Body of pancreas (tissue), 4 donors: ENCODE measurements around the gene CD33. TPM values are rescaled to one million over a fixed set of nuclear protein-coding genes. Genes with fewer than 3 reads are reported as not detected.

Source experiments
- ATAC-seq: fragments of 150-250 bp; one replicate; pipeline ENCODE4 v1.9.1; 2016
- DNase-seq, 4 donors: peaks; one replicate each; pipeline ENCODE4 v3.0.0-alpha.2; 2019
- H3K27ac ChIP-seq, 4 donors: fragments of 200-600 bp; sonication (generic); 1 replicate in 3 of 4; 2 replicates in 1 of 4; pipeline versions ENCODE4 v1.5.1 to v1.6.1; 2016 to 2019; ENCODE audit warnings: mild to moderate bottlenecking in 1 of 4, mixed read lengths in 1 of 4, moderate library complexity in 1 of 4
- H3K27me3 ChIP-seq, 2 donors: fragments of 200-600 bp; sonication (generic); one replicate each; pipeline ENCODE4 v1.6.0; 2016; ENCODE audit warnings: mild to moderate bottlenecking in 1 of 2
- H3K36me3 ChIP-seq, 2 donors: fragments of 200-600 bp; sonication (generic); replicated peaks in 1 of 2; 2 replicates each; pipeline ENCODE4 v1.5.1; 2016; ENCODE audit warnings: low read depth in 2 of 2; ENCODE audit not compliant: insufficient read depth in 1 of 2
- H3K4me1 ChIP-seq: fragments of 200-600 bp; sonication (generic); one replicate; pipeline ENCODE4 v1.6.0; 2016
- H3K4me3 ChIP-seq, 2 donors: fragments of 200-600 bp; sonication (generic); 1 replicate in 1 of 2; 2 replicates in 1 of 2; pipeline ENCODE4 v1.5.1; 2016 to 2019
- H3K9me3 ChIP-seq, 3 donors: fragments of 200-600 bp; sonication (generic); 1 replicate in 2 of 3; 2 replicates in 1 of 3; pipeline ENCODE4 v1.5.1; 2016
- CTCF ChIP-seq, 7 experiments: fragments of 450-650 bp in 4 of 7; fragments of 200-600 bp in 3 of 7; sonication (generic) in 3 of 7; IDR thresholded peaks; one replicate each; pipeline ENCODE4 v1.5.1; 2016 to 2019; ENCODE audit warnings: antibody characterized with exemption in 7 of 7
- POLR2A ChIP-seq, 3 donors: fragments of 450-650 bp; IDR thresholded peaks; one replicate each; pipeline ENCODE4 v1.6.1; 2016; ENCODE audit warnings: antibody characterized with exemption in 3 of 3, mild to moderate bottlenecking in 2 of 3
- WGBS, 2 donors: methylation state at CpG; one replicate each; pipeline ENCODE4 v1.1.5; 2017; 5-methylcytosine and 5-hydroxymethylcytosine counted together
- intact Hi-C: fragments of 100-400 bp; cut with DNase I; formaldehyde crosslinking; loops from one replicate; pipeline ENCODE4 v1.15.1; 2023
- total RNA-seq, 2 donors: library from RNA; depleted of rRNA; stranded (reverse); fragments of >200 nt; gene quantifications; one replicate each; pipeline ENCODE4 v1.1.0, GENCODE V29; 2016

Gene CD33
- total RNA-seq, 2 donors from 2014 or later = 1.3 TPM

GRCh38 chr19:51258165-51259160, 33.6 kb downstream of the CD33 start:
- WGBS, 2 donors = 40 to 48% methylated on average over 6 of the region's 6 CpGs
- no peak for TF ChIP-seq CTCF (IDR thresholded peaks at IDR 0.05)
- TF ChIP-seq POLR2A (IDR thresholded peaks at IDR 0.05) = no peak
- ATAC-seq = no peak

GRCh38 chr19:51259348-51260245, 34.7 kb downstream of the CD33 start:
- Histone ChIP-seq H3K4me1 (no peaks in the 10 kb centered on the region), H3K27ac (no peak overlapping the region), H3K36me3 (no peaks in the 10 kb centered on the region), H3K9me3 (no peaks in the 10 kb centered on the region), H3K27me3 (no peaks in the 10 kb centered on the region), H3K4me3 (no peak overlapping the region)
- TF ChIP-seq CTCF (IDR thresholded peaks at IDR 0.05) (peak in 6 of 7 experiments; percentile 36 to 61 (median 45)), POLR2A (IDR thresholded peaks at IDR 0.05) (no peak)
- intact Hi-C loops = no loop called here
- ATAC-seq (no peak), DNase-seq (peak in 3 of 4 donors; percentile 16 to 30 (median 17))
- 14 to 16% methylated on average over 5 of the region's 5 CpGs for WGBS, 2 donors

More at GRCh38 chr19:51258165-51259160, 33.6 kb downstream of the CD33 start:
- Histone ChIP-seq H3K9me3 (no peaks in the 10 kb centered on the region), H3K4me1 (no peaks in the 10 kb centered on the region), H3K36me3 (no peaks in the 10 kb centered on the region), H3K4me3 (no peak overlapping the region), H3K27ac (no peak overlapping the region), H3K27me3 (no peaks in the 10 kb centered on the region)
- intact Hi-C loops = no loop called here
- no peak for DNase-seq

DNA sequence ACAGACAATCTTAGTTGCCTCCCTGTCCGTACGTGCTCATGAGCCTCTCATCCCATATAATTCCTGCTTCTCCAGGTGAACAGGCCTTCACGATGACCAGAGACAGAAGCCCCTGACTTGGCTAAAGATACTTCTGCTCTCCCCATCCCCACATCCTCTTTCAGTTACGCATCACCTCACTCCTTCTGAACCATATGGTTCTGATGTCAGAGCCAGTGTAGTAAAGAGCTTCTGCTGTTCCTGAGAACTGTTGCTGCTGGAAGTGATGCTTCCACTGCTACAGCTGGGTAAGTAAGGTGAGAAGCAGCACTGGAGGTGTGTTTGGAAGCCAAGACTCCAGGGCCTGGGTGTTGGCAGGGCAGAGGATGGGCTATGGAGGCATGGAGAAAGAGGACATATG, 38.9 kb downstream of the CD33 start:
- TF ChIP-seq CTCF (IDR thresholded peaks at IDR 0.05) (no peak), POLR2A (IDR thresholded peaks at IDR 0.05) (no peak)
- Histone ChIP-seq H3K27me3 (no peaks in the 10 kb centered on the region), H3K4me1 (no peaks in the 10 kb centered on the region), H3K4me3 (no peak overlapping the region), H3K9me3 (no peaks in the 10 kb centered on the region), H3K36me3 (no peaks in the 10 kb centered on the region), H3K27ac (no peak overlapping the region)
- 52 to 69% methylated on average over 4 of the region's 4 CpGs for WGBS, 2 donors
- intact Hi-C loops = no loop called here
- ATAC-seq (no peak), DNase-seq (no peak)

DNA sequence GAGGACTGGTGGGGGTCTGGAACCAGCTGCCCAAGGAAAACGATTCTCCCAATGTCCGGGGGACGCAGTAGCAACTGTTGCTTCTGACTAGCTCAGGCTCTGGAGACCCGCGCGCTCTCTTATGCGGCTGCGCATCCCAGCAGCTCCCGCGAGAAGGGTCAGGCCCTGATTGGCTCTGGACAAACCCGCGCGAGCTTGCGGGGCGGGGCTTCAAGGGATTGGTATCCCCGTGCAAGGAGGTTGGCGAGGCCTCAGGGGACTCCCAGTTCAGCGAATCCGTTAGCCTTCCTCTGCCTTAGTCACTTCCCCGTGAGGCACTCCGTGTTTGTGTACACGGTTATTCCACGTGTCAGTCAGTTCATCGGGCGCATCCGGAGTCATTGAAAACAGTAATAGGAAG, 46.2 kb downstream of the CD33 start:
- Histone ChIP-seq H3K9me3 (no peaks in the 10 kb centered on the region), H3K4me1 (no peaks in the 10 kb centered on the region), H3K36me3 (no peaks in the 10 kb centered on the region), H3K27ac (no peak overlapping the region), H3K4me3 (no peak overlapping the region), H3K27me3 (no peaks in the 10 kb centered on the region)
- ATAC-seq (no peak), DNase-seq (no peak)
- TF ChIP-seq POLR2A (IDR thresholded peaks at IDR 0.05) = no peak
- intact Hi-C loops = no loop called here
- WGBS, 2 donors = 38 to 51% methylated on average over 21 to 26 of the region's 26 CpGs
